H1 (cell line): ENCODE data around the gene RGS9BP.

Experiments used
- GABPA ChIP-seq: IDR thresholded peaks from 2 replicates; pipeline ENCODE4 v1.6.1; 2011; ENCODE audit warnings: mild to moderate bottlenecking, low read length, moderate library complexity, borderline replicate concordance; ENCODE audit not compliant: insufficient read depth
- SUZ12 ChIP-seq: fragments of 200-600 bp; sonication (generic); IDR thresholded peaks from 2 replicates; pipeline ENCODE4 v1.6.1; 2012; ENCODE audit warnings: mild to moderate bottlenecking, inconsistent platforms, low read length, moderate library complexity, mixed read lengths

- TF ChIP-seq GABPA (no peak), SUZ12 (no peak)
Measured at GRCh38 chr19:32682317-32682716, 6.7 kb downstream of the RGS9BP start.
